Ovary (tissue), 9 donors: ENCODE results near the gene BRIX1. TPM values are rescaled to one million over a fixed set of nuclear protein-coding genes. Genes with fewer than 3 reads are reported as not detected.

Experiments
- DNase-seq, 5 donors: peaks; one replicate each; pipeline ENCODE4 v3.0.0-alpha.2; 2019 to 2020
- H3K27ac ChIP-seq, 2 donors: fragments of 200-600 bp; one replicate each; pipeline versions ENCODE4 v1.5.1 to v1.8.0; 2019 to 2022
- H3K27me3 ChIP-seq: fragments of 200-600 bp; one replicate; pipeline ENCODE4 v1.8.0; 2022
- H3K36me3 ChIP-seq: fragments of 200-600 bp; sonication (generic); one replicate; pipeline ENCODE4 v1.5.1; 2019
- H3K4me1 ChIP-seq: one replicate; pipeline ENCODE4 v1.8.1; 2013; ENCODE audit warnings: mild to moderate bottlenecking, moderate library complexity; ENCODE audit not compliant: insufficient read depth
- H3K4me3 ChIP-seq: fragments of 200-600 bp; sonication (generic); one replicate; pipeline ENCODE4 v1.5.1; 2017
- H3K9me3 ChIP-seq, 2 donors: fragments of 200-600 bp in 1 of 2; sonication (generic) in 1 of 2; one replicate each; pipeline versions ENCODE4 v1.5.1 to v1.8.1; 2013 to 2019; ENCODE audit warnings: mild to moderate bottlenecking in 1 of 2, moderate library complexity in 1 of 2
- CTCF ChIP-seq, 3 donors: fragments of 450-650 bp in 2 of 3; fragments of 200-600 bp in 1 of 3; IDR thresholded peaks; one replicate each; pipeline versions ENCODE4 v1.5.1 to v1.8.0; 2016 to 2022; ENCODE audit warnings: antibody characterized with exemption in 3 of 3, mild to moderate bottlenecking in 1 of 3
- EP300 ChIP-seq: sonication (generic); formaldehyde crosslinking; IDR thresholded peaks from one replicate; pipeline ENCODE4 v1.6.1; 2017; ENCODE audit warnings: antibody characterized with exemption
- POLR2A ChIP-seq: fragments of 450-650 bp; IDR thresholded peaks from one replicate; pipeline ENCODE4 v1.6.1; 2017; ENCODE audit warnings: antibody characterized with exemption, mild to moderate bottlenecking, moderate library complexity
- WGBS, 3 donors: extraction: QIAGEN DNeasy Blood & Tissue Kit in 1 of 3; methylation state at CpG; one replicate each; pipeline versions ENCODE4 v1.1.5 to v1.1.7; 2013 to 2017; 5-methylcytosine and 5-hydroxymethylcytosine counted together
- intact Hi-C, 4 donors: fragments of 100-400 bp; cut with DNase I; formaldehyde crosslinking; loops; one replicate each; pipeline versions ENCODE4 v1.11.0 to v1.15.1; 2022 to 2023
- polyA plus RNA-seq, 2 donors: library from polyadenylated mRNA; stranded (reverse); fragments of 200-250 nt in 1 of 2; fragments of 350-450 nt in 1 of 2; fragmentation: Illumina TruSeq in 1 of 2; extraction: RNeasy Lipid Tissue Mini Kit (QIAGEN cat#74804) in 1 of 2; gene quantifications; one replicate each; pipeline ENCODE4 v1.2.3, GENCODE V29; 2013 to 2014
- total RNA-seq, 7 donors: library from RNA; depleted of rRNA in 2 of 7; stranded (reverse); fragments of >200 nt in 2 of 7; fragmentation: NEBNext Ultra II Directional in 3 of 7; extraction: Animal tissue kit (Norgen Biotek cat#: 25700) in 3 of 7; gene quantifications; one replicate each; pipeline versions ENCODE4 v1.1.0 to v1.2.4, GENCODE V29; 2016 to 2023
- donor health status: DM: no; HTN: no; CAD: no; lungs with moderate emphysema.
- donor health status: DM: no; HTN: no; CAD: no.
- donor health status: Bipolar disorder and iron deficiency.
- donor health status: DM: yes; HTN: yes; CAD: no.
- donor health status: DM: no; HTN: no; CAD: no.
- donor health status: DM: yes; HTN: yes; CAD: no.

BRIX1 gene
- total and polyA plus RNA-seq, 9 donors, result 15.5 to 33.9 (median 23.9) TPM

- Histone ChIP-seq H3K4me3 (no peak overlapping the region), H3K27me3 (no peaks in the 10 kb centered on the region), H3K36me3 (no peaks in the 10 kb centered on the region), H3K4me1 (no peaks in the 10 kb centered on the region), H3K9me3 (no peaks in the 10 kb centered on the region), H3K27ac (no peak overlapping the region)
- intact Hi-C loops, result loop anchor here in 3 of 4 donors (2.0 to 5.0 kb wide), 3 partner anchors 376 to 417 kb away; no protein-coding TSS in a partner anchor
- 95 to 96% (median 96%) methylated on average over 2 of the region's 2 CpGs for WGBS, 3 donors
- TF ChIP-seq EP300 (no peak), CTCF (IDR thresholded peaks at IDR 0.05) (no peak), POLR2A (no peak)
- DNase-seq, result no peak
These were observed 16.4 kb upstream of the BRIX1 start for GRCh38 chr5:34899066-34899465.

- 90 to 91% (median 91%) methylated on average over 6 of the region's 6 CpGs for WGBS, 3 donors
- intact Hi-C loops, result no loop called here
- Histone ChIP-seq H3K36me3 (no peaks in the 10 kb centered on the region), H3K4me3 (no peak overlapping the region), H3K27ac (no peak overlapping the region), H3K27me3 (no peaks in the 10 kb centered on the region), H3K9me3 (no peaks in the 10 kb centered on the region), H3K4me1 (no peaks in the 10 kb centered on the region)
- no peak for TF ChIP-seq EP300
- TF ChIP-seq POLR2A, result no peak
- no peak for TF ChIP-seq CTCF (IDR thresholded peaks at IDR 0.05)
- no peak for DNase-seq
These were observed 14.9 kb upstream of the BRIX1 start for GRCh38 chr5:34900652-34901051.

GRCh38 chr5:34903260-34903659, 12.3 kb upstream of the BRIX1 start:
- no peaks in the 10 kb centered on the region for H3K9me3 ChIP-seq
- no peak for TF ChIP-seq CTCF (IDR thresholded peaks at IDR 0.05)
- no peak for TF ChIP-seq POLR2A
- TF ChIP-seq EP300, result no peak
- no peaks in the 10 kb centered on the region for H3K4me1 ChIP-seq
- H3K27ac ChIP-seq, result no peak overlapping the region
- H3K27me3 ChIP-seq, result no peaks in the 10 kb centered on the region
- no peak overlapping the region for H3K4me3 ChIP-seq
- 52 to 100% (median 95%) methylated on average over 1 of the region's 1 CpG for WGBS, 3 donors
- intact Hi-C loops, result no loop called here
- no peaks in the 10 kb centered on the region for H3K36me3 ChIP-seq
- DNase-seq, result no peak

GRCh38 chr5:34905564-34905963, 9.9 kb upstream of the BRIX1 start:
- WGBS, 3 donors, result 76 to 89% (median 81%) methylated on average over 2 of the region's 2 CpGs
- Histone ChIP-seq H3K27ac (no peak overlapping the region), H3K4me3 (no peak overlapping the region), H3K27me3 (no peaks in the 10 kb centered on the region), H3K36me3 (no peaks in the 10 kb centered on the region), H3K9me3 (no peaks in the 10 kb centered on the region), H3K4me1 (no peaks in the 10 kb centered on the region)
- intact Hi-C loops, result no loop called here
- DNase-seq, result no peak
- TF ChIP-seq EP300 (no peak), CTCF (IDR thresholded peaks at IDR 0.05) (no peak), POLR2A (no peak)
